Neural cell (in vitro differentiated cells): ENCODE measurements around the gene MDM4. TPM values are rescaled to one million over a fixed set of nuclear protein-coding genes. Genes with fewer than 3 reads are reported as not detected.

Source experiments
- H2AFZ ChIP-seq: fragments of 200-600, 300-800 bp; sonication (generic), shearing (Covaris generic); 2 replicates; pipeline ENCODE4 v1.6.0; 2014; ENCODE audit warnings: low read depth, mild to moderate bottlenecking, antibody characterized with exemption, low read length, moderate library complexity
- H3F3A ChIP-seq: fragments of 200-600 bp; shearing (Covaris generic); 2 replicates; pipeline ENCODE4 v1.6.1; 2016; ENCODE audit warnings: mild to moderate bottlenecking, moderate library complexity, mixed read lengths, antibody characterized with exemption, low read length; ENCODE audit not compliant: insufficient read depth, poor library complexity, severe bottlenecking
- H3K27ac ChIP-seq: fragments of 200-600, 300-800 bp; sonication (generic), shearing (Covaris generic); 2 replicates; pipeline ENCODE4 v1.5.1; 2014; ENCODE audit warnings: mild to moderate bottlenecking, low read length, moderate library complexity
- H3K27me3 ChIP-seq: fragments of 300-800, 200-600 bp; sonication (generic), shearing (Covaris generic); 2 replicates; pipeline ENCODE4 v1.6.0; 2014; ENCODE audit warnings: mild to moderate bottlenecking, low read depth, low read length, moderate library complexity; ENCODE audit not compliant: insufficient read depth
- H3K36me3 ChIP-seq: fragments of 300-800, 200-600 bp; sonication (generic), shearing (Covaris generic); 2 replicates; pipeline ENCODE4 v1.5.1; 2014; ENCODE audit warnings: mild to moderate bottlenecking, antibody characterized with exemption, low read length, moderate library complexity; ENCODE audit not compliant: insufficient read depth
- H3K4me2 ChIP-seq: fragments of 300-800, 200-600 bp; sonication (generic), shearing (Covaris generic); 2 replicates; pipeline ENCODE4 v1.6.0; 2014; ENCODE audit warnings: mild to moderate bottlenecking, low read length
- H3K4me3 ChIP-seq: fragments of 300-800, 200-600 bp; sonication (generic), shearing (Covaris generic); 2 replicates; pipeline ENCODE4 v1.5.1; 2014; ENCODE audit warnings: mild to moderate bottlenecking, low read length, moderate library complexity
- H3K79me2 ChIP-seq: fragments of 200-600 bp; shearing (Covaris generic); replicated peaks from 2 replicates; pipeline ENCODE4 v1.6.0; 2014; ENCODE audit warnings: mild to moderate bottlenecking, low read length, moderate library complexity; ENCODE audit not compliant: insufficient read depth
- H3K9ac ChIP-seq: fragments of 300-800, 200-600 bp; sonication (generic), shearing (Covaris generic); 2 replicates; pipeline ENCODE4 v1.6.1; 2016; ENCODE audit warnings: mild to moderate bottlenecking, low read length, mixed read lengths
- H3K9me2 ChIP-seq: fragments of 200-600 bp; shearing (Covaris generic); 2 replicates; pipeline ENCODE4 v1.6.1; 2016; ENCODE audit warnings: mild to moderate bottlenecking, low read length, mixed read lengths; ENCODE audit not compliant: insufficient read depth
- H3K9me3 ChIP-seq: fragments of 200-600, 300-800 bp; sonication (generic), shearing (Covaris generic); 2 replicates; pipeline ENCODE4 v1.6.1; 2016; ENCODE audit warnings: mild to moderate bottlenecking, mixed run types, low read length, moderate library complexity, mixed read lengths
- H4K20me1 ChIP-seq: fragments of 200-600 bp; shearing (Covaris generic); 2 replicates; pipeline ENCODE4 v1.6.1; 2016; ENCODE audit warnings: mild to moderate bottlenecking, mixed run types; ENCODE audit not compliant: insufficient read depth
- CTCF ChIP-seq: fragments of 450-650 bp; IDR thresholded peaks from 2 replicates; pipeline ENCODE4 v1.5.1; 2014; ENCODE audit warnings: antibody characterized with exemption, mild to moderate bottlenecking, moderate library complexity; ENCODE audit not compliant: poor library complexity, severe bottlenecking
- EP300 ChIP-seq: fragments of 450-650 bp; conservative IDR thresholded peaks from 2 replicates; pipeline ENCODE4 v1.6.1; 2014; ENCODE audit warnings: antibody characterized with exemption, mild to moderate bottlenecking, moderate library complexity; ENCODE audit not compliant: poor library complexity, severe bottlenecking
- EZH2 ChIP-seq: fragments of 200-600, 300-800 bp; shearing (Covaris generic), sonication (generic); IDR thresholded peaks from 2 replicates; pipeline ENCODE4 v1.6.1; 2014; ENCODE audit warnings: antibody characterized with exemption, low read length, borderline replicate concordance, mild to moderate bottlenecking; ENCODE audit not compliant: insufficient read depth, poor library complexity, severe bottlenecking
- MXI1 ChIP-seq: fragments of 450-650 bp; conservative IDR thresholded peaks from 2 replicates; pipeline ENCODE4 v1.6.1; 2014; ENCODE audit warnings: antibody characterized with exemption, mild to moderate bottlenecking; ENCODE audit not compliant: poor library complexity, severe bottlenecking
- POLR2AphosphoS5 ChIP-seq: IDR thresholded peaks from 2 replicates; pipeline ENCODE4 v1.6.1; 2012
- RAD21 ChIP-seq: fragments of 450-650 bp; conservative IDR thresholded peaks from 2 replicates; pipeline ENCODE4 v1.6.1; 2014; ENCODE audit warnings: antibody characterized with exemption, mild to moderate bottlenecking, moderate library complexity
- REST ChIP-seq: IDR thresholded peaks from 2 replicates; pipeline ENCODE4 v1.6.1; 2012; ENCODE audit warnings: borderline replicate concordance
- SMC3 ChIP-seq: fragments of 450-650 bp; conservative IDR thresholded peaks from 2 replicates; pipeline ENCODE4 v1.6.1; 2014; ENCODE audit warnings: antibody characterized with exemption, mild to moderate bottlenecking, moderate library complexity; ENCODE audit not compliant: poor library complexity
- TAF1 ChIP-seq: IDR thresholded peaks from 2 replicates; pipeline ENCODE4 v1.6.1; 2012; ENCODE audit warnings: low read depth
- polyA plus RNA-seq: library from polyadenylated mRNA; depleted of rRNA; stranded (reverse); fragments of >200 nt; gene quantifications from 2 replicates; pipeline ENCODE4 v1.2.3, GENCODE V29; 2014

The MDM4 gene
- polyA plus RNA-seq, 1 donor from 2014 or later = 36.8 TPM

- H3K27me3 ChIP-seq = no peaks in the 10 kb centered on the region
- no peak overlapping the region for H3K27ac ChIP-seq
- no peaks in the 10 kb centered on the region for H4K20me1 ChIP-seq
- peaks cover 4% of the 10 kb centered on the region for H3F3A ChIP-seq
- H3K36me3 ChIP-seq = no peaks in the 10 kb centered on the region
- no peaks in the 10 kb centered on the region for H3K9me2 ChIP-seq
- H3K4me2 ChIP-seq = no peak overlapping the region
- TF ChIP-seq POLR2AphosphoS5 (no peak), REST (no peak), SMC3 (no peak), RAD21 (no peak), MXI1 (no peak), CTCF (no peak), EP300 (no peak), TAF1 (no peak), EZH2 (no peak)
- no peak overlapping the region for H3K9ac ChIP-seq
- H3K9me3 ChIP-seq = no peaks in the 10 kb centered on the region
- no peak overlapping the region for H2AFZ ChIP-seq
- no peak overlapping the region for H3K4me3 ChIP-seq
- peaks cover 2% of the 10 kb centered on the region for H3K79me2 ChIP-seq
Measured at GRCh38 chr1:204511366-204511765, 4.8 kb upstream of the MDM4 start.

GRCh38 chr1:204513117-204513716 lies 3.0 kb upstream of the MDM4 start:
- Histone ChIP-seq H3K4me2 (no peak overlapping the region), H3K9me2 (no peaks in the 10 kb centered on the region), H3K27me3 (no peaks in the 10 kb centered on the region), H3K79me2 (peaks cover 20% of the 10 kb centered on the region), H3F3A (no peaks in the 10 kb centered on the region), H3K27ac (no peak overlapping the region), H4K20me1 (no peaks in the 10 kb centered on the region), H3K4me3 (no peak overlapping the region), H3K36me3 (no peaks in the 10 kb centered on the region), H3K9me3 (no peaks in the 10 kb centered on the region), H2AFZ (no peak overlapping the region), H3K9ac (no peak overlapping the region)
- TF ChIP-seq MXI1 (no peak), EP300 (no peak), SMC3 (no peak), CTCF (no peak), TAF1 (no peak), RAD21 (no peak), REST (no peak), POLR2AphosphoS5 (no peak), EZH2 (no peak)
